ENCODE results near the gene SEL1L. TPM values are rescaled to one million over a fixed set of nuclear protein-coding genes. Genes with fewer than 3 reads are reported as not detected.
"Not testable (repeated sequence)": the region's sequence is repeated elsewhere in the genome, so short reads cannot be mapped to it uniquely, and the experiment has no call there.

The SEL1L gene
- polyA plus RNA-seq, 1 donor, result 89.2 TPM

DNA sequence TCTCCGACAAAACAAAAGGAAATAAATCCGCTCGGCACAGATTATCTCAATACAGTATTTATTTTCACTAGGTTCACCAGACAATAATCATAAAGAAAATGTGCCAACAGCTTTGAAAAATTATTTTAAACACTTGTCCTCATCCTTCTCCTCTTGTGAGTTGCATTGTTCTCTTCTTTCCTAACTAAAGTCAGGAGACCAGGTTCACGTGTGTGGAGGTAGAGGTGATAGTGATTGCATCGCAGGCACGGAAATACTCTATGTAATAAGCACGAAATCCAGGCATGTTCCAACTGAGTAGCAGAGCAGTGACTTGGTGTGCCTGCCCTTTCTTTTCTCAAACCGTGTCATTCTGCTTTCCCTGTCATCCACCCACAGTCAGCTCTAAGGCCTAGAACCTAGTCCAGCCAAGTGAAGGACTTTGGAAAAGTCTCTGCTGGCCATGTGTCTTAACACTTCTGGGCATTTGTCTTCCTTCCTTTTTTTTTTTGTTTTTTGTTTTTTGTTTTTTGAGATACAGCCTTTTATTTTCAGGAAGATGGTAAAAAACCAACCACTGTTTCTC is 939 bp upstream of the SEL1L start:
- no peak for DNase-seq

- no peak for DNase-seq
Measured at GRCh38 chr14:81533212-81533535, 479 bp downstream of the SEL1L start.

GRCh38 chr14:81529391-81529790 is 4.3 kb downstream of the SEL1L start:
- no peak for DNase-seq

- DNase-seq, result no peak
Measured at GRCh38 chr14:81525129-81525528, 8.5 kb downstream of the SEL1L start.

GRCh38 chr14:81523616-81524015 is 10.0 kb downstream of the SEL1L start:
- no peak for DNase-seq

DNA sequence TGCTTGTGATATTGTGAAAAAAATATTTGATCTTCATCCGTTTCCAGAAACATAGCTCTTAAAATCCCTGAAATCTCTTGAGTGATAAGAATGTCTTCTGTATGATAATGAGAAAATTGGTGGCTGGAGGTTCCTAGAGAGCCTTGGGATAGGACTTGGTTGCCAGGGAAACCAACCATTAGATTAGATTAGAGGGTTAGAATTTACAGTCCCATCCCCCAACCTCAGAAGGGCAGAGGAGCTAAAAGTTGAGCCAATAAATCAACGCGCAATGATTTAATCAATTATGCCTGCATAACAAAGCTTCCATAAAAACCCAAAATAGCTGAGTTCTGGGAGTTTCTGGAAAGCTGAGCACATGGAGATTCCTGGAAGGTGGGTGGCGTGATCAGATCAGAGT is 10.6 kb downstream of the SEL1L start:
- no peak for DNase-seq

- no peak for DNase-seq
Measured at GRCh38 chr14:81521356-81521755, 12.3 kb downstream of the SEL1L start.

DNA sequence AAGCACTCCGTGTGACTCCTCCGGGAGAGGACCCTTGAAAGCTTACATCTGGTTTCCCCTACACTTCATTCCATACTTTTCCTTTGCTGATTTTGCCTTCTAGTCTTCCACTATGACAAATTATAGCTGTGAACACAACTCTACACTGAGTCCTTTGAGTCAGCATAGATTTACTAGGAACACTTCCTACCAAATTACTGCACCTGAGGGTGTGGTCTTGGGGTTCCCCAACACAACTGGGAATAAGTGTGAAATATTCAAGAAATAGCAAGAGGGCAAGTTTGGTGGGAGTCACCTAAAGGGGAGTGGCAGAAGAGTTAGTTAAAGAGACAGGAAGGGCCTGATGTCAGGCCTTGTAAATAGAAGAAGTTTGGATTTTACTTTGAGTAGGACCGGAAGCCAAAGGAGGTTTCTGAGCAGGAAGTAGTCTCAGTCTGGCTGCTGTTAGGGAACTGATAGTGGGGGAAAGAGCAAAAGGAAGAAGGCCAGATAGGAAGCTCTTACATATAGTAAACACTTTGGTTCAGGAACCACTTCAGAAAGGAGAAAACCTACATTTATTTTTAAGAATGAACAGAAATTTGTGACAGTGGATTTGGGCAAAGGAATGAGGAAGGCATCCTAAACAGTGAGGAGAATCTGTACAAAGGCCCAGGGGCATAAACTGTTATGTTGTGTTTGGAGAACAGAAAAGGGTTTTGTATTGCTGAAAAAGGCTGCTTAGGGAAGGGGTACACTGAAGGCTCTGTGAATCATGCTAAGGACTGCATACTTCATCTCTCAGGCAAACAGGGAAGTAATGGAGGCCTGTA is 14.2 kb downstream of the SEL1L start:
- no peak for DNase-seq

- no peak for DNase-seq
Measured at GRCh38 chr14:81517798-81518398, 15.8 kb downstream of the SEL1L start.

DNA sequence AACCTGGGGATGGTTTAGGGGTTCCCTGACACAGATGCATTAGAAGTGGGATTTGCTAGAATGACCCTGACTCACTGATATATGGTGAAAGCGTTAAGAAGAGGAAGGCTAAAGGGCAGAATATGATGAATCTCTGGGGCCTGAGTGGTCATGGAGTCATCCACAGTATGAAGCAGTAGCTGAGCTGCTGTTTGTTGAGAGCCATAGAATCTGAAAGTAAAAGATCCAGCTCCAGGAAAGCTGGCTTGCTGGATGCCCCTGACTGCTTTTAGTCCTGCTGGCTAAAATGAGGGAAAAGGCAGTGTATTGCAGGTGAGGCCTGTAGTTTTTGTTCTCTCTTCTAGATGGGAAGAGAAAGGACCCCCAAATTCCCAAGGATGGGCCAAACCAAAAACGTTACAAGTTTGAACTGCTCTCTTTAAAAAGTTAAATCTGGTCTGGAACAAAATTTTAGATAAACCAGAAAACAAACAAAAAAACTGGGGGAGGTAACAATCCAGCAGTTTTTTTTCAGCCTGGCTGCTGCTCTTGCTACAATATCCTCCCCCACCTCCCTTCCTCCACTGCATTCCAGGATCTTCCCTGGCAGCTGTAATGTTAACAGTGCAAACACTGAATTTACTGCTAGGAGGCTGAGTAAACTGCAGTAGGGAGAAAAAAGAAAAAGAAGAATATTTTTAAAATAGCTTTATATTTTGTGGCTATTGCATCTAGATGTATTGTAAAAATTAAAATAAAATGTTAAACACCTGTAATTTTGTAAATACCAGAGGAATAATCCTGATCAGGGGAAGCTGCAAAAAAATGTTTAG is 16.5 kb downstream of the SEL1L start:
- DNase-seq, result peak; percentile 78

DNA sequence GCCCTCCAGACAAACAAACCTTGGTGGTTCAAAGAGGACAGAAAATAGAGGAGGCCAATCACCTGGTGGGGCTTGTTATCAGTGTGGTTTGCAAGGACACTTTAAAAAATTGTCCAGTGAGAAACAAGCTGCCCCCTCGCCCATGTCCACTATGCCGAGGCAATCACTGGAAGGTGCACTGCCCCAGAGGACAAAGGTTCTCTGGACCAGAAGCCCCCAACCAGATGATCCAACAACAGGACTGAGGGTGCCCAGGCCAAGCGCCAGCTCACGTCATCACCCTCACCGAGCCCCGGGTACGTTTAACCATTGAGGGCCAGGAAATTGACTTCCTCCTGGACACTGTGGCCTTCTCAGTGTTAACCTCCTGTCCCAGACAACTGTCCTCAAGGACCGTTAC is 17.7 kb downstream of the SEL1L start:
- not testable (repeated sequence) for DNase-seq

DNA sequence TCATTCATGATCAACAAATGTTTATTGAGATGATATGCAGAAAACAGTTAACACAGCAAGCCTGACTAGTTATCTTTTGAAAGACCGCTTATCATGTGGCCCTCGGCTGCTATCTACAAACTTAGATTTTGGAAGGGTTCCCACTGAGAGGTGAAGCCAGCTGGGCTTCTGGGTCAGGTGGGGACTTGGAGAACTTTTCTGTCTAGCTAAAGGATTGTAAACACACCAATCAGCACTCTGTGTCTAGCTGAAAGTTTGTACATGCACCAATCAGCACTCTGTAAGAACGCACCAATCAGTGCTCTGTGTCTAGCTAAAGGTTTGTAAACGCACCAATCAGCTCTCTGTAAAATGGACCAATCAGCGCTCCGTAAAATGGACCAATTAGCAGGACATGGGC is 20.8 kb downstream of the SEL1L start:
- not testable (repeated sequence) for DNase-seq

GRCh38 chr14:81511111-81511904 is 22.3 kb downstream of the SEL1L start:
- no peak for DNase-seq

- DNase-seq, result no peak
Measured at GRCh38 chr14:81509838-81510452, 23.7 kb downstream of the SEL1L start.

GRCh38 chr14:81509321-81509720 is 24.3 kb downstream of the SEL1L start:
- no peak for DNase-seq

GRCh38 chr14:81506487-81506886 is 27.2 kb downstream of the SEL1L start:
- DNase-seq, result no peak

DNA sequence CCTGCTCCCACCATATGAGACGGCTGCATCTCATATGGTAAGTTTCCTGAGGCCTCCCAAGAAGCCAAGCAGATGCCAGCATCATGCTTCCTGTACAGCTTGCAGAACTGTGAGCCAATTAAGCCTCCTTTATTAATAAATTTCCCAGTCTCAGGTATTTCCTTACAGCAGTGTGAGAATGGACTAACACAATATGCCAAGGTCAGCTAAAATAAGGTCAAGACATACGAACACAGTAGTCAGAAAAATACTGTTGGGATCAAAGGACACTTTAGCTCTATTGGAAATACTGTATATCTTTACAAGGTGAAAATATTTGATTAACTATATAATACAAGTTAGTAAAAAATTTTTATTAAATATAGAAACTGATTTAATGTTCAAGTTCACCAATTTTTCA is 28.8 kb downstream of the SEL1L start:
- DNase-seq, result no peak

DNA sequence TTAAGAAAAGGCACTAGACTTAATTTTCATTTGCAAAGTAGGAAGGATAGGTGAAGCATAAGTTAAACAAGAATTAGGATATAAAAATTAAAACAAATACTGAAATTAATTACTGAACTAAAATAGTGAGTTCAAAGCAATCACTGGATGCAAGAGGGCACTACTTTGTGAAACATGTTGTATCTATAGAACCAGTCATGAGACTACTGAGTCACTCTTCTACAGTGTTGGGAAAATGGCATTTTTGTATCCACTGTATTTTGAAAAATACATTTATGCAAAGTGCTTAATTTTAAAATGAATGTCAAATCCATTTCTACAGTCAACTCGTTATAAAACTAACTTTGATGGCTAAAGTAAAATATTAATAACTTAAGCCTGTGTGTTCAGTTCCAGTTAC is 47.9 kb downstream of the SEL1L start:
- no peak for DNase-seq

- DNase-seq, result no peak
Measured at GRCh38 chr14:81485372-81485771, 48.3 kb downstream of the SEL1L start.

DNA sequence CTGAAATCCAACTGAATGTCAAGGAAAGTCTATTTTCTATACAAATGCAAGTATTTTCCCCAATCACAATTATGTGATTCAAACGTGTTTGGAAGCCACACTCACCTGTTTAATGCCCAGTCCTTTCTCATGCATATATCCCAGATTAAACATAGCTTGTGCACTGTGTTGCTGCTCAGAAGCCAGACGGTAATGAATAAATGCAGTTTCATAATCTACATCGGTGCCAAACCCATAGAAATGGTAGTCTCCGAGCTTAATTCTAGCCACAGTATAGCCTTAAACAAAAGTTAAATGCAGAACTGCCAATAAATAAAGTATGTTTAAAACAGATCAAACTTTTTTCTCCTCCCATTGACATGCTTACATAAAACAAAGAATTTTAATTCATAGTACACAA is 49.5 kb downstream of the SEL1L start:
- DNase-seq, result no peak

DNA sequence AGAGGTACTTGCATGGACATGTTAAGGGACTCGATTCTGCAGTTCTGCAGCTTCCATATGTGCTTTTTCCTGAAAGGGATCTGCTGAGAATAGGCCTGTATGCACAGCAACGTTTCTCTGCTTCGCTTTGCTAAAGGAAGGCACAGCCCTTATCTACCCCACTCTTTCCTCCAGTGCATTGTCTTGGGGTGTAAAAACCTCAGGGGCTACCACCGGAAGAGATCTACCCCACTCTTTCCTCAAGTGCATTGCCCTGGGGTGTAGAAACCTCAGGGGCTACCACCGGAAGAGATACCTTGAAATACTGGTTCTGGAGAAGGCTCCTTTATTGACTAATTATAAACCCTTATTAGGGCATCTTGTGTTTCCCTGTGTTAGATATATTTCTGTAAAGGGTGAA is 52.9 kb downstream of the SEL1L start:
- DNase-seq, result no peak

DNA sequence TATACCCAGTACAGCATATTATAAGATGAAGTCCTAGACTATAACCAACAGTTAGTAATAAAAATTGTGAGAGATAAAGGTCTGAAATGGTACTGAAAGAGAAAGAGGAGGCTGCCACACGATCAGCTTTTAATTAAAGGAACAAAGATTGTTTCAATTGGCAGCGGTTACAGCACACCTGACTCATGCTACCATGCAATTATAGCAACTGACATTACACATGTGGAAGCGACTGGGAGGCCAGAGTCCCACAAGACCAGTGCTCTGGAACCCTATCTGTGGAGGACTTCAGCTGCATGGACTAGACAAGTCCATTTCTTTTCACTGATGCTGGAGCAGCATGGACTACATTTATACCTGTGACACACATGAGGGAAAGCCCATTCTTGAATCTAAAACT is 55.2 kb downstream of the SEL1L start:
- no peak for DNase-seq

Measured in left kidney (tissue), 2 donors.